ENCODE results near the gene GULP1. TPM values are rescaled to one million over a fixed set of nuclear protein-coding genes. Genes with fewer than 3 reads are reported as not detected.

Gene GULP1
- total RNA-seq, 1 experiment from 2014 or later, result 76.0 TPM

- CTCF ChIA-PET, result no interaction called here
Measured at GRCh38 chr2:188316791-188317423, 25.2 kb downstream of the GULP1 start.

More at GRCh38 chr2:188316791-188317423, 25.2 kb downstream of the GULP1 start:
- Histone ChIP-seq H3K79me2 (ENCODE audit: insufficient read depth, low read length) (peaks cover 94% of the 10 kb centered on the region), H3K36me3 (ENCODE audit: control insufficient read depth in 1 of 2, insufficient read depth in 2 of 2, low read length in 2 of 2) (no peaks in the 10 kb centered on the region), H3K9me3 (ENCODE audit: control insufficient read depth in 1 of 2, insufficient read depth in 1 of 2, low read depth in 1 of 2, low read length in 2 of 2) (no peaks in the 10 kb centered on the region), H3K27ac (ENCODE audit: low read depth, low read length) (no peak overlapping the region), H2AFZ (ENCODE audit: low read depth, low read length, poor library complexity, severe bottlenecking) (no peak overlapping the region), H3K9me2 (ENCODE audit: insufficient read depth) (0 out of 2 replicates have a peak, but pooled peaks cover 3% of the 10 kb centered on the region), H3K9ac (ENCODE audit: low read length) (no peak overlapping the region), H3K4me2 (ENCODE audit: low read length) (no peak overlapping the region), H4K20me1 (ENCODE audit: insufficient read depth) (no peaks in the 10 kb centered on the region), H3K4me3 (replicated peaks in 1 of 2; ENCODE audit: low read depth in 1 of 2, low read length in 2 of 2) (no peak overlapping the region), H3K27me3 (ENCODE audit: insufficient read depth, low read length) (no peaks in the 10 kb centered on the region), H3K4me1 (ENCODE audit: control insufficient read depth in 1 of 2, insufficient read depth in 2 of 2, low read length in 2 of 2) (peaks cover 0 to 18% of the 10 kb centered on the region in 2 experiments; a peak in 1 of 4 replicates)
- BruUV-seq (replicated peaks), result no TSS peak
- intact Hi-C loops (cut with micrococcal nuclease), result no loop called here
- TF ChIP-seq POLR2A (IDR thresholded peaks at IDR 0.05; ENCODE audit: borderline replicate concordance, extremely low read depth, insufficient read depth, insufficient read length) (no peak), EZH2 (IDR thresholded peaks at IDR 0.05) (no peak), JUND (IDR thresholded peaks at IDR 0.05) (no peak), TCF7L2 (IDR thresholded peaks at IDR 0.05; ENCODE audit: borderline replicate concordance, extremely low read depth, insufficient read depth, insufficient read length) (no peak), ZFX (IDR thresholded peaks at IDR 0.05) (no peak), CEBPB (IDR thresholded peaks at IDR 0.05; ENCODE audit: low read depth) (no peak), ZNF274 (IDR thresholded peaks at IDR 0.05; ENCODE audit: low read depth, low read length) (no peak), SRF (IDR thresholded peaks at IDR 0.05; ENCODE audit: low read depth) (no peak), FOSL1 (IDR thresholded peaks at IDR 0.05; ENCODE audit: low read depth) (no peak), CTCF (IDR thresholded peaks at IDR 0.05 in 2 of 3, conservative IDR thresholded peaks at IDR 0.05 in 1 of 3; ENCODE audit: borderline replicate concordance in 1 of 3, insufficient read depth in 1 of 3, low read depth in 2 of 3, low read length in 2 of 3) (no peak), YY1 (IDR thresholded peaks at IDR 0.05; ENCODE audit: extremely low read depth, insufficient replicate concordance, low read depth, low read length) (no peak), EGR1 (IDR thresholded peaks at IDR 0.05; ENCODE audit: low read depth) (no peak), MAX (IDR thresholded peaks at IDR 0.05) (no peak), ATF3 (IDR thresholded peaks at IDR 0.05) (no peak), EZH2phosphoT487 (IDR thresholded peaks at IDR 0.05; ENCODE audit: borderline replicate concordance) (no peak), CBX3 (IDR thresholded peaks at IDR 0.05; ENCODE audit: low read depth) (no peak), RAD21 (IDR thresholded peaks at IDR 0.05; ENCODE audit: low read depth) (no peak), ELF1 (IDR thresholded peaks at IDR 0.05; ENCODE audit: borderline replicate concordance, low read depth) (no peak)
- ChIA-PET POLR2A (no interaction called here), RAD21 (ENCODE audit: low non-redundant PET in 1 of 2, low total read pairs in 2 of 2, uncharacterized antibody in 2 of 2, unreplicated experiment in 2 of 2) (no interaction called here)
- no peak for ATAC-seq
- DNase-seq (ENCODE audit: low read depth, low spot score), result no peak
